ENCODE measurements around the gene BROX. TPM values are rescaled to one million over a fixed set of nuclear protein-coding genes. Genes with fewer than 3 reads are reported as not detected.
"Not testable (repeated sequence)": the region's sequence is repeated elsewhere in the genome, so short reads cannot be mapped to it uniquely, and the experiment has no call there.

BROX gene
- total RNA-seq, 1 donor from 2014 or later = 31.5 TPM

DNA sequence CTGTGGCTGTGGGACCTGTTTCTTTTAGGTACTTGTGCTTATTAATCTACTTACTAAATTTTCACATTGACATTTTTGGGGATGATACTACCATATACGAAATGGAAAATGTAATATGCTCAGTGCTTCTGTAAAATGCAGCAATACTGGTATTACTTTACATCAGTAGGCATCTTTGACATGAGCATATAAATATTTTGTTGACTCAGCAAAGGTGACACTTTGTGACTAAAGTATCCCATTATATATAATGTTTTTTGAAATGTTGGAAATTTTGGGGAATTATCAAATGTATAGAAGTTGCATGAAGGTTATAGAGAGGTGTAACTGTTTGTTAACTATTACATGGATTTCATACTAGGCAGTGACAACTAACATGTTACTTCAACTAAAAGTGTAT lies 22.4 kb downstream of the BROX start:
- Mint-ChIP-seq H3K9me3 (no peaks in the 10 kb centered on the region), H3K4me3 (no peak overlapping the region), H3K27ac (ENCODE audit: unreplicated experiment) (no peak overlapping the region), H3K36me3 (ENCODE audit: low read depth) (peaks cover 5% of the 10 kb centered on the region), H3K27me3 (ENCODE audit: low read depth) (no peaks in the 10 kb centered on the region), H3K4me1 (no peaks in the 10 kb centered on the region)
- DNase-seq (ENCODE audit: low read depth, low spot score) = no peak
- TF ChIP-seq CTCF (conservative IDR thresholded peaks at IDR 0.05) = no peak

GRCh38 chr1:222736470-222736869 lies 24.1 kb downstream of the BROX start:
- Mint-ChIP-seq H3K9me3 (no peaks in the 10 kb centered on the region), H3K27ac (ENCODE audit: unreplicated experiment) (no peak overlapping the region), H3K36me3 (ENCODE audit: low read depth) (peaks cover 3% of the 10 kb centered on the region)

GRCh38 chr1:222736972-222737371 lies 24.6 kb downstream of the BROX start, which contains the start of gene FAM177B:
TSS of gene FAM177B (plus strand) at chr1:222737202. CDS start at chr1:222746546, 9,344 bp downstream.
- no peak for TF ChIP-seq CTCF (conservative IDR thresholded peaks at IDR 0.05)
- H3K36me3 Mint-ChIP-seq (ENCODE audit: low read depth) = peaks cover 3% of the 10 kb centered on the region
- no peaks in the 10 kb centered on the region for H3K4me1 Mint-ChIP-seq
- H3K9me3 Mint-ChIP-seq = no peaks in the 10 kb centered on the region
- DNase-seq (ENCODE audit: low read depth, low spot score) = no peak
- no peak within 1 kb of the TSS for H3K4me3 Mint-ChIP-seq
- H3K27ac Mint-ChIP-seq (ENCODE audit: unreplicated experiment) = no peak within 1 kb of the TSS
- no peaks in the 10 kb centered on the region for H3K27me3 Mint-ChIP-seq (ENCODE audit: low read depth)

More at GRCh38 chr1:222736470-222736869, 24.1 kb downstream of the BROX start:
- no peaks in the 10 kb centered on the region for H3K27me3 Mint-ChIP-seq (ENCODE audit: low read depth)
- no peaks in the 10 kb centered on the region for H3K4me1 Mint-ChIP-seq
- TF ChIP-seq CTCF (conservative IDR thresholded peaks at IDR 0.05) = no peak
- no peak for DNase-seq (ENCODE audit: low read depth, low spot score)
- H3K4me3 Mint-ChIP-seq = no peak overlapping the region

GRCh38 chr1:222739465-222739864 lies 27.1 kb downstream of the BROX start:
- Mint-ChIP-seq H3K36me3 (ENCODE audit: low read depth) (no peaks in the 10 kb centered on the region), H3K4me1 (no peaks in the 10 kb centered on the region), H3K9me3 (no peaks in the 10 kb centered on the region), H3K27ac (ENCODE audit: unreplicated experiment) (no peak overlapping the region), H3K4me3 (no peak overlapping the region), H3K27me3 (ENCODE audit: low read depth) (no peaks in the 10 kb centered on the region)
- TF ChIP-seq CTCF (conservative IDR thresholded peaks at IDR 0.05) = no peak
- no peak for DNase-seq (ENCODE audit: low read depth, low spot score)

DNA sequence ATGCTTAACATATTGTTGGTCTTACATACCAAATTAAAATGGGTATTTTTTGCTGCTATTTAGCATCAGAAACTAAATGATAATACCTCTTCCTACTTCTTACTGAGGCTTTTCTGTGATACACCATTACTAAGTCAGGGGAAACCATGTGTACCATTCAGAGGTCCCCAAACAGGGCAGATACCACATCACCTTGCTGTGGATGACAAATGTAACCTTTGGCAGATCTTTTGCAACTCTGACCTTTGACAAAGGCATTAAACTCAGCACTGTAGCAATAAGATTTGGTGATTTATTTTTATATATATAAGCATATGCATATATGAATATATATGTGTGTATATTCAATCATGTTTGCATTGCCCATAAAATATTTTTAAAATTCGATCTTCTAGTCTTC lies 27.6 kb downstream of the BROX start:
- TF ChIP-seq CTCF (conservative IDR thresholded peaks at IDR 0.05) = no peak
- no peak overlapping the region for H3K4me3 Mint-ChIP-seq
- H3K27me3 Mint-ChIP-seq (ENCODE audit: low read depth) = no peaks in the 10 kb centered on the region
- H3K4me1 Mint-ChIP-seq = no peaks in the 10 kb centered on the region
- no peak overlapping the region for H3K27ac Mint-ChIP-seq (ENCODE audit: unreplicated experiment)
- no peak for DNase-seq (ENCODE audit: low read depth, low spot score)
- H3K9me3 Mint-ChIP-seq = no peaks in the 10 kb centered on the region
- H3K36me3 Mint-ChIP-seq (ENCODE audit: low read depth) = no peaks in the 10 kb centered on the region

DNA sequence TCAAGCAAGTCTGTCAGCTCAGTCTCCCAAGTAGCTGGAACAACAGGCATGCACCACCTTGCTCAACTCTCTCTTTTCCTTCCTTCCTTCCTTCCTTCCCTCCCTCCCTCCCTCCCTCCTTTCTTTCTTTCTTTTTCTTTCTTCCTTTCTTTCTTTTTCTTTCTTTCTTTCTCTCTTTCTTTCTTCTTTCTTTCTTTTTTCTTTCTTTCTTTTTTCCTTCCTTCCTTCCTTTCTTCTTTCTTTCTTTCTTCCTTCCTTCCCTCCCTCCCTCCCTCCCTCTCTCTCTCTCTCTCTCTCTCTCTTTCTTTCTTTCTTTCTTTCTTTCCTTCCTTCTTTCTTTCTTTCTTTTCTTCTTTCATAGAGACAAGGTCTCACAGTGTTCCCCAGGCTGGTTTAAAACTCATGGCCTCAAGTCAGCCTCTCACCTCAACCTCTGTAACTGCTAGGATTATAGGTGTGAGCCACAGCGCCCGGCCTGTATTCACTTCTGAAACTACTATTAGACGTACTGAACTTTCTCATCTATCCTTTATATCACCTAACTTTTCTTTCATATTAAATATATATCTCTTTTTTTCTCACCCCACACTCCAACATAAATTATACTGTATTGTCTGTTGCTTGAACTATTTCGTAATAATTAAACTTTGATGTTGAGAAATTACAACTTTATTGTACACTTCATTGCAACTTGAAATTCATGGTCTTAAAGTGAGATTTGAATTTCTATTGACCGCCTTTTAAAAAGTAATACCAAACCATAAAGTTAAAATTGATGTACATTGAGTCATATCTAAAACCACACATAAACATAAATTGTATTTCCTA lies 29.5 kb downstream of the BROX start:
- not testable (repeated sequence) for H3K27ac Mint-ChIP-seq (ENCODE audit: unreplicated experiment); H3K36me3 Mint-ChIP-seq (ENCODE audit: low read depth); DNase-seq (ENCODE audit: low read depth, low spot score); H3K4me1 Mint-ChIP-seq; H3K9me3 Mint-ChIP-seq; H3K4me3 Mint-ChIP-seq; H3K27me3 Mint-ChIP-seq (ENCODE audit: low read depth)
